GM12801 (cell line): ENCODE measurements around the gene TAS1R1.

Experiments used
- TF ChIP-seq, protein P1 (sequence below): IDR thresholded peaks from one replicate; pipeline ENCODE4 v1.5.1; 2011; ENCODE audit warnings: control low read depth; ENCODE audit not compliant: insufficient read length; ENCODE audit errors: extremely low read depth

The TAS1R1 gene

DNA sequence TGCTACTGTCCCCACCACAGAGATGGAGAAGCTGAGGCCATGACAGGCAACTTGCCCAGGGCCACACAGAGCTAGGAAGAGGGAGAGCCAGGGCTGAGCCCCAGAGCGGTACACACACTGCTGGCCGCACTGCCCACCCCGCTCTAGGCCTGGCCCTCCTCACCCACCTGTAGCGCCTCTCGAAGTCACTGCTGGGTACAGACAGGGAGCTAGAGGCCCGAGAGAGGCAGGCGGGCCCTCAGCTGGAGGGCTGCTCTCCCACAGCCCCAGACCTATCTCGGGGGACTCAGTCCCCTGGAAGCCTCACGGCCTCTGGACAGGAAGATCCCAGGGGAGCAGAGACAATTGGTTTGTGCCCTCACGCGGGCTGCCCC lies 46.3 kb upstream of the TAS1R1 start:
- TF ChIP-seq, protein P1, sequence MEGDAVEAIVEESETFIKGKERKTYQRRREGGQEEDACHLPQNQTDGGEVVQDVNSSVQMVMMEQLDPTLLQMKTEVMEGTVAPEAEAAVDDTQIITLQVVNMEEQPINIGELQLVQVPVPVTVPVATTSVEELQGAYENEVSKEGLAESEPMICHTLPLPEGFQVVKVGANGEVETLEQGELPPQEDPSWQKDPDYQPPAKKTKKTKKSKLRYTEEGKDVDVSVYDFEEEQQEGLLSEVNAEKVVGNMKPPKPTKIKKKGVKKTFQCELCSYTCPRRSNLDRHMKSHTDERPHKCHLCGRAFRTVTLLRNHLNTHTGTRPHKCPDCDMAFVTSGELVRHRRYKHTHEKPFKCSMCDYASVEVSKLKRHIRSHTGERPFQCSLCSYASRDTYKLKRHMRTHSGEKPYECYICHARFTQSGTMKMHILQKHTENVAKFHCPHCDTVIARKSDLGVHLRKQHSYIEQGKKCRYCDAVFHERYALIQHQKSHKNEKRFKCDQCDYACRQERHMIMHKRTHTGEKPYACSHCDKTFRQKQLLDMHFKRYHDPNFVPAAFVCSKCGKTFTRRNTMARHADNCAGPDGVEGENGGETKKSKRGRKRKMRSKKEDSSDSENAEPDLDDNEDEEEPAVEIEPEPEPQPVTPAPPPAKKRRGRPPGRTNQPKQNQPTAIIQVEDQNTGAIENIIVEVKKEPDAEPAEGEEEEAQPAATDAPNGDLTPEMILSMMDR, result no peak

DNA sequence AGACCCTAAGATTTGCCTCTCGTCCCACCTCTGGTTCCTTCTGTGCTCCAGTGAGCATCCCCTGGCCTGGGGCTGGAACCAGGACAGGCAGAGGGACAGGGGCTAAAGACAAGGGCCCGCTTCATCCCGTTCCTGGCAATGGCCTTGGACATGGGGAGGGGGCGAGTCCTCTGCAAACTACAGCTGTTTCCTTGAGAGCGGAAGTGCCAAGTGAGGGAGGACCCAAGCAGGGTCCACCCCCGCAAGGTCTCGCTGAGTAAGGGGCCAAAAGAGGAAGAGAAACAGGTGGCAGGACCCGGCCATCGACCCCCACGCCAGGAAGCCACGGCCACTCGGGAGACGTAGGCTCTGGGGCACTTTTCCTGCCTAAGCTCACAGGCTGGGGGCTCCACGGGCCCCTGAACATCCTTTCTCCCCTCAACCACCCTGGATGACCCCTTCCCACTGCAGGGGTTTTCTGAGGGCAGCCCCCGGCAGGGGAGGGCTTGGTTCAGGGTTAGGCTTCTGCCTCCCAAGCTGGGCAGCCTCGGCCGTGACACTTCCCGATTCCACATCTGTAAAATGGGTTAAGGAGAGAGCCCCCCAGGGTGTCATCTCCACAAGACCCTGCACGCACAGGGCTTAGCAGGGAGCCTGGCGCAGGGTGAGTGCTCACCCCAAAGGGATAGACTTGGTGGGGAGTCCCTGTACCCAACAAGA lies 45.7 kb upstream of the TAS1R1 start:
- TF ChIP-seq, protein P1, result no peak

DNA sequence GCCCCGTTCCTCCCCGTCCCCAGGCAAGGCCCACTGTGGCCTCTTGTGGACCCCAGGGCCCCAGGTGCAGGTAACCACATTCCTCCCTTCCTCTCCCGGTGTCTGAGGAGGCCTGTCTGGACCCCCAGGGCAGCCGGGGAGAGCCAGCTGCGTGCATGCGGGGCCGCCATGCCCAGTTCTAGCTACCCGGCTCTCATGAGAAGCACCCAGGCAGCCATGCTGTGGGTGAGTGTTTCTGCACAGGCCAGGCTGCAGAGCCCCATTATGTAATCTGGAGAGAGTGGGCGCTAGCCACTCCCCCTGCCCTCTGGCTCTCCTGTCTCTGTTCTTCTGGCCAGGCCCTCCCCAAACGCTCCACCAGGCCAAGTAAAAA lies 45.2 kb upstream of the TAS1R1 start:
- TF ChIP-seq, protein P1, result no peak

DNA sequence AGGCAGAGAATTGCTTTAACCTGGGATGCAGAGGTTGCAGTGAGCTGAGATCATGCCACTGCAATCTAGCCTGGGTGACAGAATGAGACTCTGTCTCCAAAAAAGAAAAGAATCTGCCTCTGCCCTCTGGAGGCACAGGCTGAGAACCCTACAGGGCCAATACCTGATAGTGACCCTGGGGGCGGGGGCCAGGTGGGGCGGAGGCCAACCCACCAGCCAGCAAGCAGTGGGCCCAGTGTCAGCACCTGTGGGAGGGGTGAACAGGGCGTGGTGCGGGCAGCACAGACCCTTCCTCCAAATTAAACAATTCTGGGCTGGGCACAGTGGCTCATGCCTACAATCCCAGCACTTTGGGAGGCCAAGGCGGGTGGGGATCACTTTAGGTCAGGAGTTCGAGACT lies 44.6 kb upstream of the TAS1R1 start:
- TF ChIP-seq, protein P1, result no peak

DNA sequence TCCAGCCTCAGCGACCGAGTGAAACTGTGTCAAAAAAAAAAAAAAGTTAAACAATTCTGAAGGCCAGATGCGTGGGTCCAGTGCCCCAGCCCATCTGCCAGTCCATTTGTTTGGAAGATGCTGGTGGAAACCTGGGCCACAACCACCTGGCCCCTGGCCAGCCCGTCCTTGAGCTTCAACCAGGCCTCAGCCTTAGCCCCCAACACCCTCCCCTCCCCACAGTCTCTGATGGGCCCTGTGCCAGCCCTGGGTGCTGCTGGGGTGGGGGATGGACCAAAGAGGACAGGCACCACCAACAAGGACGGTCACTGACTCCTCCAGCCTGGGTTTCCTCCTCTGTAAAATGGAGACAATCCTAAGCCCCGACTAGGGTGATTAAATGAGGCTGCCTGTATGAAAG lies 44.1 kb upstream of the TAS1R1 start:
- TF ChIP-seq, protein P1, result no peak

DNA sequence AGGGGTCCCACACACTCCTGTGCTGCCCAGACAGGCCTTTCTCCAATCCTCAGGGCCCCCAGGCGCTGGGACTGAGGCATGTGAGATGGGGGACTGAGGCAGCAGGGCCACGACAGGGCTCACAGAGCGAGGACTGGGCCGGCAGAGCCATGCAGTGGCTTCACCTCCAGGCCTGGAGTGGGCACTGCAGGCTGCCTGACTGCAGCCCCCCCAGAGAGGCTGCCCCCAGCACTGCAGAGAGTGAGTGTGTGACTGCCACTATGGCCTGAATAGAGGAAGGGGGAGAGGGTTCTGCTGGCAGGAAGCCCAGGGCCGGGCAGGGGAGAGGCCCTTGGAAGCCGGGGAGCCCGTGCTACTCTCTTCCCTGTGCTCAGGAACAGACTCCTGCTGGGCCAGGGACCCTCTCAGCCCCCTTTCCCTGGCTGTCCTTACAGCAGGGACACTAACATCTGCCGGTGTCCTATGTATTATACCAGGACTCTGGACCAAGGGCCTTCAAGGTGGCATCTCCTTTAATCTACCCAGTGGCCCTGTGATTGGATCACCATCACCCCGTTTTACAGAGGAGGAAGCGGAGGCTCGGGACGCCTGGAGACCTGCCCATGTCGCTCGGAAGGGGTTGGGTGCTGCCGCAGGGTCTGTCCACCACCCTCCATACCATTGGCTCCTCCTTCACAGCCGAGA lies 43.4 kb upstream of the TAS1R1 start:
- TF ChIP-seq, protein P1, result no peak

DNA sequence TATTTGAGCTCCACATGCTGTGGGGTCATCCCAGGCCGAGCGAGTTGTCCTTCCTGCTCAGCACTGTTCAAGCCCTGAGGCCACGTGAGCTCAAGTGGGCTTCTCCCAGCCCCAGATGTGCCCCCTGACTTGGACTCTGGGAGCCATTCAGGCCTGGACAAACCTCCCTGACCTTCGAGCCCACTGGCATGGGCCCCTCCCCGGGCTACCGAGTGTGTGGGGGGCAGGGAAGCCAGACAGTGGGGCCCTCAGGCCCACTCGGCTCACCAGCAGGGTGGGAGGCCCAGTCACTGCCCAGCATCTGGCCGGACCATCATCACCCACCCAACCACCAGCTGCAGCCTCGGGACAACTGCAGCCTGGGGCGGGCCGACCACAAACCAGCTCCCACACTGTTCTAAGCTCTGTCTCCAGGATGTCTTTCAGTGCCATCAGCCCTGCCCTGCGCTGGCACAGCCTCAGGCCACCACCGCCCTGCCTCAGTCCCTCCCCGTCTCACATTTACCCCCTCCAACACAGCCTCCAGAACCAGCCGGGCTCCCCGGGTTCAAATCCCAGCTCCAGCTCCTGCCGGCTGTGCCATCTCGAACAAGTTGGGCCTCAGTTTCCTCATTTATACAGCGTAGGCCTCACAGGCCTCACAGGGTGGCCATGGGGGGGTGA lies 42.7 kb upstream of the TAS1R1 start:
- TF ChIP-seq, protein P1, result no peak
